LNCAP (cell line): ENCODE measurements around the gene NEDD4L.

Source experiments
- TF ChIP-seq, protein P1 (sequence below): fragments of 450-650 bp; IDR thresholded peaks from 2 replicates; pipeline ENCODE4 v1.5.1; 2017; ENCODE audit warnings: mild to moderate bottlenecking

Gene NEDD4L

GRCh38 chr18:58230438-58231179 lies 186.6 kb downstream of the NEDD4L start:
- TF ChIP-seq, protein P1, sequence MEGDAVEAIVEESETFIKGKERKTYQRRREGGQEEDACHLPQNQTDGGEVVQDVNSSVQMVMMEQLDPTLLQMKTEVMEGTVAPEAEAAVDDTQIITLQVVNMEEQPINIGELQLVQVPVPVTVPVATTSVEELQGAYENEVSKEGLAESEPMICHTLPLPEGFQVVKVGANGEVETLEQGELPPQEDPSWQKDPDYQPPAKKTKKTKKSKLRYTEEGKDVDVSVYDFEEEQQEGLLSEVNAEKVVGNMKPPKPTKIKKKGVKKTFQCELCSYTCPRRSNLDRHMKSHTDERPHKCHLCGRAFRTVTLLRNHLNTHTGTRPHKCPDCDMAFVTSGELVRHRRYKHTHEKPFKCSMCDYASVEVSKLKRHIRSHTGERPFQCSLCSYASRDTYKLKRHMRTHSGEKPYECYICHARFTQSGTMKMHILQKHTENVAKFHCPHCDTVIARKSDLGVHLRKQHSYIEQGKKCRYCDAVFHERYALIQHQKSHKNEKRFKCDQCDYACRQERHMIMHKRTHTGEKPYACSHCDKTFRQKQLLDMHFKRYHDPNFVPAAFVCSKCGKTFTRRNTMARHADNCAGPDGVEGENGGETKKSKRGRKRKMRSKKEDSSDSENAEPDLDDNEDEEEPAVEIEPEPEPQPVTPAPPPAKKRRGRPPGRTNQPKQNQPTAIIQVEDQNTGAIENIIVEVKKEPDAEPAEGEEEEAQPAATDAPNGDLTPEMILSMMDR: no peak

DNA sequence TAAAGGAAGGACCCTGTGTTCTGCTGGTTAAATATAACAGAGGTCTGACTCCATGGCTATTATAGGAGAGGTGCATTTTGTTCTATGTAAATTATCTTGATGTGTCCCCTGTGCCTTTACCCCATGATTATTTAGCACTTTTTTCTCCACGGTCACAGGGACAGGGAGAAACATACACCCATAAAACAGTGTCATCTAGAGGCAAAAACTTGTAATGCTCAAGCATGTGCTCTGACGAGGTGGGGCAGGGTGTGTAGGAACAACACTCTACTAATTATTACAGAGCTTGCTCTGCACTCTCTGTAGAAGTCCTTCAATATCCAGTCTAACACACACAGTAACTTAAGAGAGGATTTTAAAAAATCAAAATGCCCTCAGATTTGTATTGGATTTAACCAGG lies 187.9 kb downstream of the NEDD4L start:
- TF ChIP-seq, protein P1: peak; percentile 72; the same call in 1 of the 2 replicates

- TF ChIP-seq, protein P1: no peak
These were observed 188.6 kb downstream of the NEDD4L start for GRCh38 chr18:58232668-58233067.

DNA sequence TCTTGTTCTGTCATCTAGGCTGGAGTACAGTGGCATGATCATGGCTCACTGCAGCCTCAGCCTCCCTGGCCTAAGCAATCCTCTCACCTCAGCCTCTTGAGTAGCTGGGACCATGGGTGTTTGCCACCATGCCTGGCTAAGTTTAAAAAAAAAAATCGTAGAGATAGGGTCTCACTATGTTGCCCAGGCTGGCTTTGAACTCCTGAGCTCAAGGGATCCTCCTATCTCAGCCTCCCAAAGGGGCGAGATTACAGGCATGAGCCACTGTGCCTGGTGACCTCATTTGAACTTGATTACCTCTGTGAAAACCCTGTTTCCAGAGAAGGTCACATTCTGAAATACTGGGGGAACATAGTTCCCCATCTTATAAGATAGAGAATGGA lies 190.3 kb downstream of the NEDD4L start:
- TF ChIP-seq, protein P1: no peak

DNA sequence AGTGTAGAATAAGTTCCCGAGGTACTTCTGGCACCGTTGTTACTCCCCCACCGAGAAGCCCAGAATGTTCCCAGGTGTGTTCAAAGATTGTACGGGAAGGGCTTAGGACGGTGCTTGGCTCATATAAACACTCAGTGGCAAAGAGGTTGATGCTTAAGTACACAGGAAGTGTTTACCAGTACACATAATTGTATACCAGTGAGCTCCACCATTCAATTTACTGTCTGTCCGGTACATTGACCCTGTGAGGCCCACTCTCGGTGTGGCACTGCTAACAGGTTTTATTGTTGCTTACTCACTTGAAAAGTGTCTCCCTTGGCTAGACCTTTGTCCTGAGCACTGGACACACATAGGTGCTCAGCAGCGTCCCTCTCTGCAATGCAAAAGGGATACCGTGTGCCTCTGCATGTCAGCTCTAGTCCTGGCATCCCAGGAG lies 191.0 kb downstream of the NEDD4L start:
- TF ChIP-seq, protein P1: no peak

GRCh38 chr18:58239879-58240278 lies 195.9 kb downstream of the NEDD4L start:
- TF ChIP-seq, protein P1: no peak

- TF ChIP-seq, protein P1: no peak
These were observed 197.1 kb downstream of the NEDD4L start for GRCh38 chr18:58241026-58241679.
